GM18505 (cell line): ENCODE data around the gene PSIP1.

Experiments used
- ATAC-seq: cut with Tn5 transposase; IDR thresholded peaks from one replicate; pipeline ENCODE4 v1.9.1; 2021; ENCODE audit not compliant: unreplicated experiment
- POLR2A ChIP-seq: IDR thresholded peaks from 4 replicates; pipeline ENCODE4 v1.6.1; 2011; ENCODE audit warnings: borderline replicate concordance; ENCODE audit not compliant: insufficient read depth, insufficient read length; ENCODE audit errors: extremely low read depth

The PSIP1 gene

GRCh38 chr9:15522130-15522755 lies 11.5 kb upstream of the PSIP1 start:
- ATAC-seq = no peak
- no peak for TF ChIP-seq POLR2A

GRCh38 chr9:15521254-15521653 lies 10.5 kb upstream of the PSIP1 start:
- ATAC-seq = no peak
- no peak for TF ChIP-seq POLR2A

GRCh38 chr9:15519831-15520230 lies 9.1 kb upstream of the PSIP1 start:
- no peak for TF ChIP-seq POLR2A
- ATAC-seq = no peak

- TF ChIP-seq POLR2A = no peak
- no peak for ATAC-seq
Measured at GRCh38 chr9:15513335-15513734, 2.6 kb upstream of the PSIP1 start.

GRCh38 chr9:15512889-15513288 lies 2.1 kb upstream of the PSIP1 start:
- TF ChIP-seq POLR2A = no peak
- ATAC-seq = no peak

GRCh38 chr9:15512204-15512603 lies 1.4 kb upstream of the PSIP1 start:
- ATAC-seq = no peak
- TF ChIP-seq POLR2A = no peak

GRCh38 chr9:15509931-15510788 lies 610 bp downstream of the PSIP1 start:
- TF ChIP-seq POLR2A = no peak
- ATAC-seq = peak; percentile 36

- no peak for TF ChIP-seq POLR2A
- ATAC-seq = no peak
Measured at GRCh38 chr9:15505921-15506320, 4.8 kb downstream of the PSIP1 start.

- no peak for ATAC-seq
- no peak for TF ChIP-seq POLR2A
Measured at GRCh38 chr9:15501803-15502202, 9.0 kb downstream of the PSIP1 start.

GRCh38 chr9:15501179-15501578 lies 9.6 kb downstream of the PSIP1 start:
- no peak for ATAC-seq

GRCh38 chr9:15499139-15499538 lies 11.6 kb downstream of the PSIP1 start:
- no peak for TF ChIP-seq POLR2A

More at GRCh38 chr9:15501179-15501578, 9.6 kb downstream of the PSIP1 start:
- TF ChIP-seq POLR2A = no peak

GRCh38 chr9:15498246-15498995 lies 12.3 kb downstream of the PSIP1 start:
- no peak for ATAC-seq
- no peak for TF ChIP-seq POLR2A

More at GRCh38 chr9:15499139-15499538, 11.6 kb downstream of the PSIP1 start:
- ATAC-seq = no peak

- no peak for TF ChIP-seq POLR2A
- no peak for ATAC-seq
Measured at GRCh38 chr9:15492485-15493150, 18.2 kb downstream of the PSIP1 start.
